ENCODE measurements around the gene KIF21A.

KIF21A gene

DNA sequence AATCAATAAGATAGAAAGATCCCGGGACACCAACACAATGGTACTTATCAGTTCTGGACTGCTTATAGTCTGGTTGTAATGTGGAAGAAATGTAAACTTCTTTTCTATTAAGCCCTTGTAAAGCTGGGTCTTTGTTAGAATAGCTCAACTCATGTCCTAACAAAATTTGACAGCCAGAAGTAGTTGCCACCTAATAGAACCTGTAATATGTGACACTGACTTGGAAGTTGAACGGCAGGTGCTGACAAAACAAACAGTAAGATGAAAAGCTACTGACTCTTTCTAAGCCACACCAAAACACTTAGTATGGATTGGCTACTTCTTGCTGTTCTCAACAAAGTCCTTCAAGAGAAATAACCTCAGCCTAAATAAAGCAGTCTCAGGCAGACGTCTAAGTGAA is 56.6 kb downstream of the KIF21A start:
- DNase-seq (ENCODE audit: low spot score): no peak

DNA sequence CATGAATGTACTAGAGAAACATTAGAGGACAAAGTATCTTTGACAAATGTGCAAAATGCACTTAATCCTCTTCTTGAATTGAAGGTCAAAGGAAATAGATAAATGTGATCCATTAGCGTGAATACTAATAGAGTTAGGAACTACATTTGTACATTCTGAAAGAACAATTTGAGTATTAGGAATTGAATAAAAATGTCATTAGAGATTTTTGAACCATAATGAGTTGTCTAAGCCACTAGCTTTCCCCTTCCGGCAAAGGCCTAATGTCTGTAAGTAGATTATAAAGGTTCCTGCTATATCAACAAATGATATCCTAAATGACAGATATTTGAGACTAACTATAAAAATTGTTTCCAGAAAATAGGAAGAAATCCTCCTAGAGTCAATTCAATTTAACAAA is 59.8 kb downstream of the KIF21A start:
- no peak for DNase-seq (ENCODE audit: low spot score)

DNA sequence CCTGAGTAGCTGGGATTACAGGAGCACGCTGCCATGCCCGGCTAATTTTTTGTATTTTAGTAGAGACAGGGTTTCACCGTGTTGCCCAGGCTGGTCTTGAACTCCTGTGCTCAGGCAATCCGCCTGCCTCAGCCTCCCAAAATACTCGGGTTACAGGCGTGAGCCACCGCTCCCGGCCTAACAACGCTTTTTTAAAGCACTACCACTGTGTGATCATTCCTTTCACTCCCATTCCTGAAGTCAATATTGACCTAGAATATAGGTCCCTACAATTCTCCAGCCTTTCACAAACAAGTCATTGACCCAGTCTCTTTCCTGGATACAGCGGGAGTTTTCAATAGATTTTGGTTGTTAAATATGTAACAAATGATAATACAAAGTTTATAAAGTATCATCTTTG is 62.8 kb downstream of the KIF21A start:
- DNase-seq (ENCODE audit: low spot score): no peak

DNA sequence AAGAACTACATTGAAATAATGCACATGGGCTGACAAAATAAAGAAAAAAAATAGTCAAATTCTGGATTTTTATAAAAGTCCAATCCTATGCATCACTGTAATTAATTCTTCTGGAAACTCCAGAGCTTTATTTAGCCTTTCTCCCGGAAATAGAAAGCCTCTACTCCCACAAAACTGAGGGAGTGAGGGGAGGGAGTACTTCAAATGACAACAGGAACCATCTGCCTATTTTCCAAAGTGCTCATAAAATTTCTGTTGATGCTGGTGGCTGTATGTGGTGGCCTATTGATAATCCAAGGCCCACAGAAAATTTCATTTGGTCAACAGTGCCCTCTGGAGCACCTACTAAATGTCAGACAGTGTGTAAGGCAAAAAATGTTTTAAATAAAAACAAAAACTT is 64.6 kb downstream of the KIF21A start:
- DNase-seq (ENCODE audit: low spot score): no peak

DNA sequence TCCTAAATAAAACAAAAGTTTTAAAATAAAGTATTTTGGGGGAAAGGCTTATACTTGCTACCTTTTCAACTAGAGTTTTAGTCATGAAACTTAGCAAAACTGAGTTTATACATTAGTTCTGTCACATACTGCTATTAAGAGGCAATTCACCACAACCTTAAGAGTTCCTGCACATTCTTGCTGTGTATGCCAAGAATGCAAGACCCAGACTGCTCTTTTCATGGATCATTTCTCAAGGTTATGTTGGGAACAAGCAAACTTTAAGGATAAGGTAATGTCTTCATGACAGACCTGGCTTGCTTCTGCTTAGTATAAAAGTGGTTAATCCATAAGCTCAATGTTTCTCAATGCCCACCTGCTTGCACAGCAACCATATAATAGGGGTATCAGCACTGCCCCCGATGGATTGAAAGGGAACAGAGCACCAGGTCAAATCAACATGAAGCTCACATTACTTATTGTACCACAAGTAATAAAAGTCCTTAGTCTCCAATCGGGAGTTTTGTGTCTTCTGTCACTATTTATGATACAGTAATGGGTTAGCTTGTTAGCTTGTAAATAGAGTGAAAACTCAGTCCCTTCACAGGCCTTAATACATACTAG is 67.6 kb downstream of the KIF21A start:
- no peak for DNase-seq (ENCODE audit: low spot score)

DNA sequence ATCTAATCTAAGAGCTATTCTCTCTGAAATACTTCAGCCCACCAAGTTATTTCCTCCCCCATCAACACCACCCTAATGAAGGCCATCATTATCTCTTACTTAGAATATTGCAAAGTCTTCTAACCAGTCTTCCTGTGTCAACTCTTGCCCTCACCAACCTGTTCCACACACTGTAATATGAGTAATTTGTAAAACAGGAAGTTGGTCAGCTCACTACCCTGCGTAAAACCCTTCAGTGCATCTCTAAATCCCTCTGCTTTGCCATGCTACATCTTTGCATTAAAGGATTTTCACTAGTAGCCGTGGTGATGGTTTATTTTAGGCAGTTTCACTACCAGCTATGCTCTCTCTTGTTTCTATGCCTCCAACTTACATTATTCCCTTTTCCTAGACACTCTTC is 70.0 kb downstream of the KIF21A start:
- DNase-seq (ENCODE audit: low spot score): no peak

- no peak for DNase-seq (ENCODE audit: low spot score)
Observed at GRCh38 chr12:39372204-39372925, 70.6 kb downstream of the KIF21A start.

GRCh38 chr12:39369756-39370155 is 73.2 kb downstream of the KIF21A start:
- DNase-seq (ENCODE audit: low spot score): no peak

DNA sequence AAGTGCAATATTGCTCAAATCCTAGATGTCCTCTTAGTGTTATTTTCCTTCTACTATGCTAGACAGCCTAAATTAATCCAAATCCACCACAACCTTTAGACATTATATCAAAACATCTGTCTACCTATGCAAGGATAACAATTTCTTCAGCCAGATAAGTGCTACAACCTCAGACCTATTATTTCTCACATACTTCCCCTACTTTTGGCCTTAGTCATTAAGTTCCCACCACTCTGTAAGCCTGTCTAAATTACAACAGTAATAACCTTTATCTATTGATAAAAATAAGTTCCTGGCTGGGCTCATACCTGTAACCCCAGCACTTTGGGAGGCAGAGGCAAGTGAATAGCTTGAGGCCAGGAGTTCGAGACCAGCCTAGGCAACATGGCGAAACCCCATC is 74.0 kb downstream of the KIF21A start:
- no peak for DNase-seq (ENCODE audit: low spot score)

- no peak for DNase-seq (ENCODE audit: low spot score)
Observed at GRCh38 chr12:39368096-39368495, 74.8 kb downstream of the KIF21A start.

- DNase-seq (ENCODE audit: low spot score): no peak
Observed at GRCh38 chr12:39367494-39367893, 75.4 kb downstream of the KIF21A start.

GRCh38 chr12:39365364-39366001 is 77.4 kb downstream of the KIF21A start:
- no peak for DNase-seq (ENCODE audit: low spot score)

GRCh38 chr12:39364196-39364595 is 78.7 kb downstream of the KIF21A start:
- no peak for DNase-seq (ENCODE audit: low spot score)

DNA sequence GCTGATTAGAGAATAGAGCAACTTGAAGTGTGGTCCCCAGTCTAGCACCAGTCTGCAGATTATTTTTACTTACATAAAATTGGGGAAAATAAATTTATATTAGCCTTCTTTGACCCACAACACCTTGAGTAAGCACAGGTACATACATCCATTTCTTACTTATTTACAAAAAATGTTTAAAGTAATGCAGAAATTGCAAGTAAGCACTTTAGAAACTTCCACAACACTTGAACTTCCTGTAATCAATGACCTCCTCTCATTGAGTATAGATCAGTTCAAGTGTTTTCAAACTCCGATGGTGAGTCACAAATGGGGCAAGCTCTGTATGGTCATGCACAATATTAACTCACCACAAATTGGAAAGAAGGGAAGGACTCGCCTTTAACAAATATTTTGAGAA is 83.3 kb downstream of the KIF21A start:
- no peak for DNase-seq (ENCODE audit: low spot score)

- DNase-seq (ENCODE audit: low spot score): no peak
Observed at GRCh38 chr12:39357041-39357440, 85.9 kb downstream of the KIF21A start.

GRCh38 chr12:39355841-39356240 is 87.1 kb downstream of the KIF21A start:
- DNase-seq (ENCODE audit: low spot score): no peak

GRCh38 chr12:39354955-39355354 is 88.0 kb downstream of the KIF21A start:
- DNase-seq (ENCODE audit: low spot score): no peak

- no peak for DNase-seq (ENCODE audit: low spot score)
Observed at GRCh38 chr12:39352471-39353017, 90.4 kb downstream of the KIF21A start.

DNA sequence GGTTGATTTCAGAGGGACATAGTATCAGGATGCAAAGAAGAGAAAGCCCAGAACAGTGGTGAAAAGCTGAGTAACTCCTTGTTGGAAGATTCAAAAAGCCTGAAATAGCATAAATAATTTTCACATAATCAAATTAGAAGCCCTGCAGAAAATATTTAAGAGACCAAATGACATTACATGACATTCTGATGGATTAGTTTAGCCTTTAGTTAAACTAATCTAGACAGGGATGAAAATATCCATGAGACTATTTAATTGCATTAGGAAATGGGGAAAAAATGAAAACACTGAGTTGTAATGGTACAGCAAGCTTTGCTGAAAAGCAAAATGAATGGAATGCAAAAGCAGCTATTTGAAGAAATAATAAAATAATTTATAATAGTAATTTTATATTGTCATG is 91.8 kb downstream of the KIF21A start:
- DNase-seq (ENCODE audit: low spot score): no peak

GRCh38 chr12:39348941-39349626 is 93.8 kb downstream of the KIF21A start:
- DNase-seq (ENCODE audit: low spot score): no peak

GRCh38 chr12:39348523-39348922 is 94.4 kb downstream of the KIF21A start:
- DNase-seq (ENCODE audit: low spot score): no peak

DNA sequence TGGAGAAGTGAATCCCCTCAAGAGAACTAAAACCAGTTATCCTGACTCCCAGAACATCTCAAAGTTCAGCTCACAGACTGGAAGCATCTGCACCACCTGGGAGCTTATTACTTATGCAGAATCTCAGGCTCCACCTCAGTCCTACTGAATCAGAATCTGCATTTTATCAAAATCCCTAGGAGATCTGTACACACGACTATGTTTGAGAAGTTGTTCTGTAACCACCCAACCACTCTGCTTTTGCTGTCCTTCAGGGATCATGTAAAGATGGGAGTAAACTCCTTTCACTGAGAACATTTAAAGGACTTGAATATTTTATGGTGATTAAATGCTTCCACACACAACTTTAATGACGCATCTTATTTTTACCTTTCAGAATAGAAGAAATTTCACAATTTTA is 98.0 kb downstream of the KIF21A start:
- DNase-seq (ENCODE audit: low spot score): no peak

DNA sequence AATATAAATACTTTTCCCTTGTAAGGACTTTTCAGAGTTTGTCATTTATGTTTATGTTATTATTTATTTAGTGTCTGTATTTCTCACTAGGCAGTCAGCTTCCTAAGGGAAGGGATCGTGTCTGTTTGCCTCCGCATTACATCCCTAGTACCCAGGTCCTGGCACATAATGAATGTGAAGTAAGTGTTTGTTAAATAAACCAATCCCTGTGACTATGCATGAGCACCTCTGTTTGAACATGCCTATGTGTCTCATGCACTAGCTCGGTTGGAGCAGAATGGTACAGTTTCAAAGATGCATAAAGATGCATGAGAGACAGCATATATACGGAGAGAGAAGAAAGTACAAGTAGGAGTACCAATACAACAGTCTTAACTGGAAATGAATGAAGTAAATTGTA is 99.3 kb downstream of the KIF21A start:
- DNase-seq (ENCODE audit: low spot score): no peak
